H9 (cell line): ENCODE measurements around the gene WDR53. TPM values are rescaled to one million over a fixed set of nuclear protein-coding genes. Genes with fewer than 3 reads are reported as not detected.

Experiments
- DNase-seq: peaks from one replicate; pipeline ENCODE4 v3.0.0-alpha.2; 2017
- H2AFZ ChIP-seq: one replicate; pipeline ENCODE4 v1.6.1; 2013; ENCODE audit warnings: mild to moderate bottlenecking, low read length, control low read depth, moderate library complexity
- H2AK5ac ChIP-seq: 2 replicates; pipeline ENCODE4 v1.6.1; 2013; ENCODE audit warnings: low read length, control low read depth, mixed read lengths; ENCODE audit not compliant: insufficient read length
- H2BK120ac ChIP-seq: one replicate; pipeline ENCODE4 v1.6.1; 2013; ENCODE audit warnings: low read depth, mild to moderate bottlenecking, low read length, control low read depth, inconsistent platforms; ENCODE audit not compliant: poor library complexity, severe bottlenecking
- H2BK12ac ChIP-seq: 2 replicates; pipeline ENCODE4 v1.6.1; 2013; ENCODE audit warnings: low read length, control low read depth, mixed read lengths, low read depth; ENCODE audit not compliant: insufficient read length
- H2BK15ac ChIP-seq: 2 replicates; pipeline ENCODE4 v1.6.1; 2013; ENCODE audit warnings: low read depth, low read length, control low read depth
- H2BK20ac ChIP-seq: one replicate; pipeline ENCODE4 v1.6.1; 2013; ENCODE audit warnings: low read depth, mild to moderate bottlenecking, low read length, control low read depth, inconsistent platforms; ENCODE audit not compliant: poor library complexity, severe bottlenecking
- H2BK5ac ChIP-seq: 2 replicates; pipeline ENCODE4 v1.6.1; 2013; ENCODE audit warnings: low read length, control low read depth, mixed read lengths; ENCODE audit not compliant: insufficient read length
- H3K14ac ChIP-seq: 2 replicates; pipeline ENCODE4 v1.6.1; 2013; ENCODE audit warnings: low read length, control low read depth; ENCODE audit not compliant: insufficient read depth
- H3K18ac ChIP-seq: 2 replicates; pipeline ENCODE4 v1.6.1; 2013; ENCODE audit warnings: low read depth, mild to moderate bottlenecking, mixed read lengths, low read length, control low read depth; ENCODE audit not compliant: insufficient read length
- H3K23ac ChIP-seq: 2 replicates; pipeline ENCODE4 v1.6.1; 2013; ENCODE audit warnings: low read length, control low read depth, mixed read lengths, low read depth; ENCODE audit not compliant: insufficient read length
- H3K23me2 ChIP-seq: 2 replicates; pipeline ENCODE4 v1.6.1; 2013; ENCODE audit warnings: low read depth, mild to moderate bottlenecking, mixed read lengths, low read length, control low read depth; ENCODE audit not compliant: insufficient read length, poor library complexity, severe bottlenecking
- H3K27ac ChIP-seq: 2 replicates; pipeline ENCODE4 v1.5.1; 2013; ENCODE audit warnings: low read length, control low read depth, mixed read lengths, low read depth; ENCODE audit not compliant: insufficient read length
- H3K27me3 ChIP-seq: 2 replicates; pipeline ENCODE4 v1.6.1; 2013; ENCODE audit warnings: low read length, control low read depth, inconsistent platforms; ENCODE audit not compliant: insufficient read depth
- H3K4ac ChIP-seq: 2 replicates; pipeline ENCODE4 v1.6.1; 2013; ENCODE audit warnings: low read depth, mild to moderate bottlenecking, control low read depth, inconsistent platforms, low read length, moderate library complexity
- H3K4me1 ChIP-seq: 2 replicates; pipeline ENCODE4 v1.6.1; 2013; ENCODE audit warnings: low read length, control low read depth, inconsistent platforms; ENCODE audit not compliant: insufficient read depth
- H3K4me2 ChIP-seq: 2 replicates; pipeline ENCODE4 v1.6.1; 2013; ENCODE audit warnings: low read length, control low read depth, mixed read lengths; ENCODE audit not compliant: insufficient read length, insufficient read depth
- H3K56ac ChIP-seq: 2 replicates; pipeline ENCODE4 v1.6.1; 2013; ENCODE audit warnings: low read depth, mild to moderate bottlenecking, mixed read lengths, low read length, control low read depth; ENCODE audit not compliant: insufficient read length
- H3K79me1 ChIP-seq: 2 replicates; pipeline ENCODE4 v1.6.1; 2013; ENCODE audit warnings: low read depth, mild to moderate bottlenecking, moderate library complexity, low read length, control low read depth, inconsistent platforms; ENCODE audit not compliant: insufficient read depth, poor library complexity, severe bottlenecking
- H3K79me2 ChIP-seq: 2 replicates; pipeline ENCODE4 v1.6.1; 2013; ENCODE audit warnings: low read length, control low read depth, inconsistent platforms; ENCODE audit not compliant: insufficient read depth
- H3K9ac ChIP-seq: 2 replicates; pipeline ENCODE4 v1.6.1; 2013; ENCODE audit warnings: low read length, control low read depth, mixed read lengths; ENCODE audit not compliant: insufficient read length; ENCODE audit errors: extremely low read depth
- H3K9me3 ChIP-seq: one replicate; pipeline ENCODE4 v1.6.1; 2013; ENCODE audit warnings: low read depth, low read length, inconsistent platforms; ENCODE audit not compliant: control insufficient read depth
- H3T11ph ChIP-seq: one replicate; pipeline ENCODE4 v1.6.1; 2013; ENCODE audit warnings: mild to moderate bottlenecking, low read length, control low read depth, inconsistent platforms
- H4K20me1 ChIP-seq: one replicate; pipeline ENCODE4 v1.6.1; 2013; ENCODE audit not compliant: control insufficient read depth, insufficient read length, insufficient read depth
- H4K5ac ChIP-seq: 2 replicates; pipeline ENCODE4 v1.6.1; 2013; ENCODE audit warnings: low read depth, mild to moderate bottlenecking, mixed read lengths, low read length, control low read depth; ENCODE audit not compliant: insufficient read length
- H4K8ac ChIP-seq: replicated peaks from 2 replicates; pipeline ENCODE4 v1.6.1; 2013; ENCODE audit warnings: low read length, control low read depth, mixed read lengths, low read depth; ENCODE audit not compliant: insufficient read length
- H4K91ac ChIP-seq: 2 replicates; pipeline ENCODE4 v1.6.1; 2013; ENCODE audit warnings: low read depth, mild to moderate bottlenecking, moderate library complexity, mixed read lengths, low read length, control low read depth; ENCODE audit not compliant: insufficient read length
- H3K27ac Mint-ChIP-seq, 3 experiments: 2 replicates in 2 of 3; 3 replicates in 1 of 3; pipeline ENCODE4 v1.8.0; 2020 to 2021; ENCODE audit warnings: mixed read lengths in 3 of 3, mild to moderate bottlenecking in 1 of 3, moderate library complexity in 1 of 3
- H3K27me3 Mint-ChIP-seq: 2 replicates; pipeline ENCODE4 v1.8.0; 2021; ENCODE audit warnings: low read depth, mild to moderate bottlenecking, moderate library complexity, mixed read lengths
- H3K36me3 Mint-ChIP-seq, 3 experiments: 2 replicates in 2 of 3; 3 replicates in 1 of 3; pipeline ENCODE4 v1.8.0; 2020 to 2021; ENCODE audit warnings: low read depth in 3 of 3, mixed read lengths in 3 of 3; ENCODE audit not compliant: insufficient read depth in 1 of 3
- H3K4me1 Mint-ChIP-seq, 2 experiments: 2 replicates each; pipeline ENCODE4 v1.8.0; 2020; ENCODE audit warnings: mixed read lengths in 2 of 2
- H3K4me3 Mint-ChIP-seq, 2 experiments: 2 replicates in 1 of 2; 3 replicates in 1 of 2; pipeline ENCODE4 v1.8.0; 2020 to 2021; ENCODE audit warnings: mild to moderate bottlenecking in 2 of 2, mixed read lengths in 2 of 2, moderate library complexity in 1 of 2
- H3K9me3 Mint-ChIP-seq, 2 experiments: 2 replicates in 1 of 2; 3 replicates in 1 of 2; pipeline ENCODE4 v1.8.0; 2020; ENCODE audit warnings: mild to moderate bottlenecking in 2 of 2, mixed read lengths in 2 of 2, moderate library complexity in 1 of 2
- WGBS: extraction: QIAGEN DNeasy Blood & Tissue Kit; methylation state at CpG from one replicate; pipeline ENCODE4 v1.1.7; 2013; ENCODE audit warnings: missing lambda C conversion rate, low lambda C conversion rate, mixed read lengths; ENCODE audit not compliant: insufficient read length; ENCODE audit errors: extremely low coverage; 5-methylcytosine and 5-hydroxymethylcytosine counted together
- total RNA-seq: library from RNA; stranded (reverse); gene quantifications from 2 replicates; pipeline ENCODE4 v1.2.1, GENCODE V29; 2021
- TF ChIP-seq, protein P1 (sequence below): fragments of 200-600 bp; sonication (generic); conservative IDR thresholded peaks from 3 replicates; pipeline ENCODE4 v1.8.0; 2021; ENCODE audit warnings: antibody characterized with exemption, mild to moderate bottlenecking

The WDR53 gene
- total RNA-seq, 1 experiment from 2014 or later, result 21.2 TPM

DNA sequence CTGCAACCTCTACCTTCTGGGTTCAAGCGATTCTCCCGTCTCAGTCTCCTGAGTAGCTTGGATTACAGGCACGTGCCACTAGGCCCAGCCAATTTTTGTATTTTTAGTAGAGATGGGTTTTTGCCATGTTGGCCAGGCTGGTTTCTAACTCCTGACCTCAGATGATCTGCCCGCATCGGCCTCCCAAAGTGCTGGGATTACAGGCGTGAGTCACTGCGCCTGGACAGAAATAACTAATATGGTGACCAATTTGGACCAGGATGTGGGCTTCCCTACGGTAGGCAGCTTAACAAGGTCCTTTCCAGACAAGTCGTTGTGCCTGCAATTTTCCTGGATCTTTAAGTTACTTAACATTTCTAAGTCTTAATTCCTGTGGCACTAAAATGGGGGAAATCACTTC is 14.8 kb downstream of the WDR53 start:
- Histone ChIP-seq H3K18ac (no peak overlapping the region), H3K4me2 (no peak overlapping the region), H3K27me3 (no peaks in the 10 kb centered on the region), H3T11ph (no peak overlapping the region), H3K23ac (no peak overlapping the region), H3K14ac (no peak overlapping the region), H4K8ac (no peak overlapping the region), H3K4ac (no peak overlapping the region), H4K5ac (no peak overlapping the region), H2BK120ac (no peak overlapping the region), H3K4me1 (no peaks in the 10 kb centered on the region), H3K9ac (no peak overlapping the region), H2BK20ac (no peak overlapping the region), H3K79me2 (no peaks in the 10 kb centered on the region), H2BK15ac (no peak overlapping the region), H2AK5ac (no peak overlapping the region), H2AFZ (no peak overlapping the region), H3K9me3 (no peaks in the 10 kb centered on the region), H4K91ac (no peak overlapping the region), H2BK12ac (no peak overlapping the region), H3K79me1 (no peaks in the 10 kb centered on the region), H4K20me1 (no peaks in the 10 kb centered on the region), H3K56ac (no peak overlapping the region), H3K27ac (no peak overlapping the region), H3K23me2 (no peaks in the 10 kb centered on the region), H2BK5ac (no peak overlapping the region)
- H3K27me3 Mint-ChIP-seq, result peaks cover 7% of the 10 kb centered on the region
- H3K4me1 Mint-ChIP-seq, result no peaks in the 10 kb centered on the region
- peaks cover 26 to 27% of the 10 kb centered on the region in 2 experiments for H3K9me3 Mint-ChIP-seq
- DNase-seq, result no peak
- peaks cover 9 to 22% (median 18%) of the 10 kb centered on the region in 3 experiments for H3K36me3 Mint-ChIP-seq
- TF ChIP-seq, protein P1, sequence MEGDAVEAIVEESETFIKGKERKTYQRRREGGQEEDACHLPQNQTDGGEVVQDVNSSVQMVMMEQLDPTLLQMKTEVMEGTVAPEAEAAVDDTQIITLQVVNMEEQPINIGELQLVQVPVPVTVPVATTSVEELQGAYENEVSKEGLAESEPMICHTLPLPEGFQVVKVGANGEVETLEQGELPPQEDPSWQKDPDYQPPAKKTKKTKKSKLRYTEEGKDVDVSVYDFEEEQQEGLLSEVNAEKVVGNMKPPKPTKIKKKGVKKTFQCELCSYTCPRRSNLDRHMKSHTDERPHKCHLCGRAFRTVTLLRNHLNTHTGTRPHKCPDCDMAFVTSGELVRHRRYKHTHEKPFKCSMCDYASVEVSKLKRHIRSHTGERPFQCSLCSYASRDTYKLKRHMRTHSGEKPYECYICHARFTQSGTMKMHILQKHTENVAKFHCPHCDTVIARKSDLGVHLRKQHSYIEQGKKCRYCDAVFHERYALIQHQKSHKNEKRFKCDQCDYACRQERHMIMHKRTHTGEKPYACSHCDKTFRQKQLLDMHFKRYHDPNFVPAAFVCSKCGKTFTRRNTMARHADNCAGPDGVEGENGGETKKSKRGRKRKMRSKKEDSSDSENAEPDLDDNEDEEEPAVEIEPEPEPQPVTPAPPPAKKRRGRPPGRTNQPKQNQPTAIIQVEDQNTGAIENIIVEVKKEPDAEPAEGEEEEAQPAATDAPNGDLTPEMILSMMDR, result no peak
- no CpG with 5 or more reads among the region's 9 CpGs for WGBS
- no peak overlapping the region for H3K4me3 Mint-ChIP-seq
- H3K27ac Mint-ChIP-seq, result no peak overlapping the region
